HG03457 (cell line): ENCODE results near the gene SLC48A1.

Experiments used
- ATAC-seq: cut with Tn5 transposase; IDR thresholded peaks from one replicate; pipeline ENCODE4 v1.9.1; 2021; ENCODE audit warnings: moderate number of reproducible peaks; ENCODE audit not compliant: unreplicated experiment

Gene SLC48A1

GRCh38 chr12:47821346-47821706, 48.3 kb downstream of the SLC48A1 start:
- no peak for ATAC-seq

- no peak for ATAC-seq
Measured at GRCh38 chr12:47822401-47822800, 49.4 kb downstream of the SLC48A1 start.

- no peak for ATAC-seq
Measured at GRCh38 chr12:47822863-47823262, 49.8 kb downstream of the SLC48A1 start.

DNA sequence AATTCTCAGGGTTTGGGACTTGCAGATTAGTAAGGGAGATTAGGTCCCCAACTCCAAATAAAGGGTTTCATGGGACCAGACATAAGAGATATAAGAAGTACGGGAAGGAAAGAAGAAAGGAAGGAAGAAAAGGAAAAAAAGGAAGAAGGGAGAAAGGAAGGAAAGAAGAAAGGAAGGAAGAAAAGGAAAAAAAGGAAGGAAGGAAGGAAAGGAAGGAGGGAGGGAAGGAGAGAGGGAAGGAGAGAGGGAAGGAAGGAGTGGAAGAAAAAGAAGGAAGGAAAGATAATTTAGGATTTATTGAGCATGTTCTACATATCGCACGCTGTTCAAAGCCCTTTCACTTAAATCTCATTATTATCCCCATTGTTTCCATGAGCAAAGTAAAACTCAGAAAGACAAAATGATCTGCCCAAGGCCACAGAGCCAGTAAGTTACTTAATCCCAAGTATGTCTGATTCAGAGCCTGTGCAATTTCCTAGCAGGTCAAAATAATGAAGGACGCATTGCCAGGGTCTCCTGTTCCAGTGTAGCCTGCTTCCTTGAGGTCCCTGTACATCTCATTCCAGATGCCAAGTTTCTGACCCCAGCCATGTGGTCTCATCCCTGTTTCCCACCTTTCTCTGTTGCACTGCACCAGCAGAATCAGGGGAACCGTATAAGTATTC, 50.5 kb downstream of the SLC48A1 start:
- ATAC-seq = no peak

GRCh38 chr12:47824198-47824597, 51.2 kb downstream of the SLC48A1 start:
- no peak for ATAC-seq

- no peak for ATAC-seq
Measured at GRCh38 chr12:47824635-47825034, 51.6 kb downstream of the SLC48A1 start.

- ATAC-seq = no peak
Measured at GRCh38 chr12:47825173-47825639, 52.2 kb downstream of the SLC48A1 start.

DNA sequence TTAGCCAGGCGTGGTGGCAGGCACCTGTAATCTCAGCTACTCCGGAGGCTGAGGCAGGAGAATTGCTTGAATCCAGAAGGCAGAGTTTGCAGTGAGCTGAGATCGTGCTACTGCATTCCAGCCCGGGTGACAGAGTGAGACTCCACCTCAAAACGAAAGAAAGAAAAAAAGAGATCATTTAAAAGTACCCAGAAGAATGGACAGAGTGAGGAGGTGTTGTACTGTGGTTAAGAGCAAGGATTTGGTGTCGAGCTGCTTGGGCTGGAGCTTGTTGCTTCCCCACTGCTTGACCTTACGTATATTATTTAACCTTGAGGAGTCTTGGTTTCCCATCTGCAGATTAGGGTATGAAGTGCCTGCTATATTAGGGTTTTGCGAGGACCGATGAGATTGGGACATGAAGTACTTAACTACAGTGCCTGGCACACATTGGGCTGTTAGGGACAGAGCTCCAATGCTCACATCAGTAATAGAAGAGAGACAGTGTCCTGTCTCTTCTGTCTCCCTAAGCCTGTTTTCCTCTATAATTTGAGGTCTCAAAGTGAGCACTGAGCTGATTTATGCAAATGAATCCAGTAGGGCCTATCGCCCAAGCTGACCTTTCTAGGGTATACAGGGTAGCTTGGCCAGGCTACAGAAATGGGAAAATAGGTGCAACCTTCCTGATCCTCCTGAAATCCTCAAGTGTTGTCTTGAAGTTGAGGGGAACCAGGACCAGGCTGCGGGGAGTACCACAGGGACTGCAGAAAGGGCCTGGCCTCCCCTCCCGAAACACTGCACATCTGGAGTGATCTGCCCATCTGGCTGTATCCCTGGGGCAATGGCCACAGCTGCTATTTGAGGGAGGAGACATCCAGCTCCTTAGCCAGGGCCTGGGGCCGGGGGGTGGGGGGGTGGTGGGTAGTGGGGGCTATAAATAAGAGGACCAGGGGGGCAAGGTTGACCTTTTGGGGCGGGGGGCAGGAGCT, 55.3 kb downstream of the SLC48A1 start:
- no peak for ATAC-seq

GRCh38 chr12:47828976-47829482, 56.0 kb downstream of the SLC48A1 start:
- ATAC-seq = no peak

DNA sequence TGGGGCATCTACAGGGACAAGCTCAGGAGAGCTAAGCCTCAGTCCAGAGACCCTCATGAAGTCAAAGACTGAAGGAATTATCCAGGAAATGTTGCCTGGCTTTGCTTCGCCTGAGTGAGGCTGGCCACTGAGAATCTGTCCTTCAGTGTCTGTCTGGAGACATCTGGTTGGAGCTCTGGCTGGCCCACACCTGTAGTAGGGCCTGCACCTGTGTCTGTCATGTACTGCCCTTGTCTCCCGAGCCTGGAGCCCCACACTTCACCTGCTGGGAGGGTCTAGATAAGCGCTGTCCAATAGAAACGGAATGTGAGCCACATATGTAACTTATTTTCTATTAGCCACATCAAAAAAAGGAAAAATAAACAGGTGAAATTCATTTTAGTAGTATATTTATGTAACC, 56.5 kb downstream of the SLC48A1 start:
- no peak for ATAC-seq
